Activated gamma-delta T cell treated with anti-CD3 and anti-CD28 coated beads, Interleukin-2, amount 50 U/mL, for 16 hours (primary cell): ENCODE data around the gene SH3RF3.

Source experiments
- DNase-seq: peaks from one replicate; pipeline ENCODE4 v3.0.0-alpha.2; 2020; ENCODE audit warnings: low read depth

The SH3RF3 gene

DNA sequence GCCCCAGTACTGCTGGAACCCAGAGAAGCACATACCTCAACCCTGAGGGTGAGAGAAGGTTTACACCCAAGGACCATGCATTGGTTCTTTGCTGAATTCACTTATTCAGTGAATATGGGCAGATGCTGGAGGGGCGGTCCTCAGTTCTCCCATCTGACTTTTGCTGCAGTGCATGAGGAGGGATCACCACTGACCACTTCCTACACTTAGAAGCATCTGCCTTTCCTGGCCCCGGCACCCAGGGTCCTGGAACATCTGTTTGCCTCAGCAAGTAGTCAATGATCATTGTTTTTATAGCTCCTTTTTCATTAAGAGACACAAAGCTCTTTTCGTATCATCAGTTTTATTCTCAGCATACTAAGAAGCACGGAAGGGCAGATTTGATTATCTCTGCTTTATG lies 211.4 kb downstream of the SH3RF3 start:
- DNase-seq: no peak

DNA sequence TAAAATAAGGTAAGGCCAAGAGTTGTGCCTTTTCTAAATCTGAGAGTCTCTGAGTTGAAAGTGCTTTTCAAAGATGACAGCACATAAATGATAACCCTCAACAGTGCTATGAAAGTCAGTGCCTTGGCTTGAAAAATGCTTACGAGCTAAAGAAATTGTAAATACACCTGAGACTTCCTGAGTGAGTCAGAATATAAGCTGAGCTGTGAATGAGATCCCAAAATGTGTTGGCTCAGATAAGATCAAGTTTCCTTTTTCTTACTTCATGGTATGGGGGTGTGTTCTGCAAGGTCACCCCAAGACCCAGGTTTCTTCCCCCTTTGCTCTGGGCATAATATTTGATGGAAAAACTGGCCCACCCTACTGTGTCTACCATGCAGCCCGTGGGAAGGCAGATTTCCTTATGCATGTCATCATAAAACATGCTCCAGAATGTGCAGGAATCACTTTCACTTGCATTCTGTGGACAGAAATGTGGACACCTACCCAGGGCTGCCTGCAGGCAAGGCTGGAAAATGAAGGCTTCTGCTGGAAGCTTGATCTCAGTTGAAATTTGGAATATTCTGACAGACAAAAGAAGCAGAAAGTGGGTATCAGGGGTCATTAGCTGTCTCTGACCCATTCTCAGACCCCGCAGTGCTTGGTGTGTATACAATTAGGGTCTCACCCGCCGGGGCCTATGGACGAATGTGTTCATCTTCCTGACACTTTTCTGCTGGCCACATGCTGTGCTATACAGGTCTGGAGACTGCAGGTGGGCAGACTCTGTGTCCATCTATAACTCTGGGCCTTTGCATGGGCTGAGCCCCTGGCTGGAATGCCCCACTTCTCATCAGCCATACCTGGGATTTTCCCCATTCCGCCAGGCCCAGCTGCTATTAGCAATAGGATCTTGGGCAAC lies 212.6 kb downstream of the SH3RF3 start:
- DNase-seq: no peak

DNA sequence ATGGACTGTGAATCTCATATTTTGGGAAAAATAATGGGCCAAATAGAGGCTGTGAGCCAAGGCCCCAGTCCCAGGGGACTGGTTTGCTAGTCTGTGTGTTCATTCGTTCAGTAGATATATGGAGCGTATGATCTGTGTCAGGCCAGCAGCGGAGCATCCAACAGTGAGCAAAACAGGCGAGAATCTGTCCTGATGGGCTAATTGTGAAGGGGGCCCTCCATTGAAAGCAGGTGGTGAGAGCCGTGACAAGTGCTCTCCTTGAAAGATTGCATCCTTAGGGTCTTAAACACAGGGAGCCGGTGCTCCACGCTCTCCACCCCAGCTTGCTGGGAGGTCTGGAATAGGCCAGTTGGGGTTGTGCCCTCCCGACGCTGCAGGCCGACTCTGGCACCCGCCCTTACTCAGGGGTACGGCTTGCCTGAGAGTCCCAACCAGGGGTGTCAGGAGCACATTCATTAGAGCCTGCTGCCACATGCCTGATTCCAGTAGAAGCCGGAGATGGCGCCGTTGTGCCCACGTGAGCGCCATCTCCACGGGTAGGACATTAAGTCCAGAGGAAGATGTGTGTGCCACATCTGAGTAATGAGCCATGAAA lies 213.3 kb downstream of the SH3RF3 start:
- DNase-seq: no peak

DNA sequence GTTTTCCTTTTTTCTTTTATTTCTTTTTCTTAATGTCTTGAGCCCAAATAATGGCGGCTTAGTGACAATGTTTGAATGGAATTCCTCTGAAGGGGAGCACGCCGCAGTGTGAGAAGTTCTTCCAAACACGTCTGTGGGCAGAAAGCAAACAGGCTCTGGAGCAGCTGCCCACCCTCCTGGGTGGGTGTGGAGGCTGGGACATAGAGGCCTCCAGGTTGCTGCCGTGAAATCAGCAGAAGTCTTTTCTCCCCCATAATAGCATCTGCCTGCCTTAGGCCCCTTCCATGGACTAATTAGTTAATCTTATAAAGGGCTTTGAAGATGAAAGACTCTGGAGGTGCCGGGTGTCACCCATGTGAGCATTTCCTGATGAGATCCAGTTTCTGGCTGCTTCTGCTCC lies 213.9 kb downstream of the SH3RF3 start:
- DNase-seq: no peak

DNA sequence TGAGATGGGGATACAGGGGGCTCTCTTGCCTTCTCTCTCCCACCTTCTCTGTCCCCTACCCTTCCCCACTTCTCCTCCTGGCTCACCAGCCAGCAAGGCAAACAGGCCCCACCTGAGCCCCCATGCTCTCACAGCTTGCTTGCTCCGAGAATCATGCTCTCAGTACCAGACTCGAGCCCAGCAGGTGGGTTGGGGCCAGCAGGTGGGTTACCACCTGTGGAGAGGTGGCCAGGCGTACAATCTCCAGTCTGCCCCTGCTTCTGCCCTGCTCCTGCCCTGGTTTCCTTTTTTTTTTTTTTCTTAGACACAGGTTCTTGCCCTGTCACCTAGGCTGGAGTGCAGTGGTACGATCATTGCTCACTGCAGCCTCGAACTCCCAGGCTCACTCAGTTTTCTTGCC lies 214.5 kb downstream of the SH3RF3 start:
- DNase-seq: no peak

DNA sequence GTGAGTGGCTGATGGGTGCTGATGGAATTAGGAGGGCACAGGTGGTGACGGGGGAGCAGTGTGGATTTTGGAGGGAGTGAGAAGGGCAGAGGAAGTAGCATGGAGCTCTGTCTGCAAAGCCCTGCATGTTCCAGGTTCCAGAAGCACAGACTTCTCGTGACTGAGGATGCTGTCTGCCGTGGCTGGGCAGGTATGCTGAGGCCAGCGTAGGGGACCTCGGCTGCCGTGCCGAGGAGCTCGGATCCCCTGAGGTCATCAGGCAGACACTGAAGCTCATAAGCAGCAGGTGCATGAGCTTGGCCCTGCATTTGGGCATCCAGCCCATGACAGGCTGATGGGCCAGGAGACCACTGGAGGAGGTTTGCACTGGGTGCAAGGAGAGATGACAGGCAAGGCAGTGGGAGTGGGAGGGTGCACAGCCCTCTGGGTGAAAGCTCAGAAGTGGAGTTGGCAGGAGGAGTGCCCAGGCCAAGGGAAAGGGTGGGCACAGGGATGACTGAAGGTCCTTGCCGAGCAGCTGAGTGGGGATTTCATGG lies 215.3 kb downstream of the SH3RF3 start:
- DNase-seq: no peak

DNA sequence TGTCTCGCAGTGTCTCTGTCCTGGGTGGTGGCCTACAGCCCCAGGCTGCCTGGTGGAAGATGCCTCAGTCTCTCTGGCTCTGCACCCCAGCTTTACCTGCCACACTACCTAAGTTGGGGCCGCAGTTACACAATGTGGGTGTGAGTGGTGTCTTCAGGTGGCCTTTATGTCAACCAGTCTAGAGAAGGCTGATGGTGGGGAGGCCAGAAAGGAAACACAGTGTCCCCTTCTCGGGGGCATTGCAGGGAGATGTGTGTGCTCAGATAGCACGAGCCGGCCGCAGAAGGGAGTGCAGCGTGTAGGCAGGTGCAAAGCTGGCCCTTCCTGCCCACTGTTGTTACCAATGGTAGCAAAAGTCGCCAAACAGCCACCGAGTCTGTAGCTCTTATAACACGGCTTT lies 216.1 kb downstream of the SH3RF3 start:
- DNase-seq: no peak

DNA sequence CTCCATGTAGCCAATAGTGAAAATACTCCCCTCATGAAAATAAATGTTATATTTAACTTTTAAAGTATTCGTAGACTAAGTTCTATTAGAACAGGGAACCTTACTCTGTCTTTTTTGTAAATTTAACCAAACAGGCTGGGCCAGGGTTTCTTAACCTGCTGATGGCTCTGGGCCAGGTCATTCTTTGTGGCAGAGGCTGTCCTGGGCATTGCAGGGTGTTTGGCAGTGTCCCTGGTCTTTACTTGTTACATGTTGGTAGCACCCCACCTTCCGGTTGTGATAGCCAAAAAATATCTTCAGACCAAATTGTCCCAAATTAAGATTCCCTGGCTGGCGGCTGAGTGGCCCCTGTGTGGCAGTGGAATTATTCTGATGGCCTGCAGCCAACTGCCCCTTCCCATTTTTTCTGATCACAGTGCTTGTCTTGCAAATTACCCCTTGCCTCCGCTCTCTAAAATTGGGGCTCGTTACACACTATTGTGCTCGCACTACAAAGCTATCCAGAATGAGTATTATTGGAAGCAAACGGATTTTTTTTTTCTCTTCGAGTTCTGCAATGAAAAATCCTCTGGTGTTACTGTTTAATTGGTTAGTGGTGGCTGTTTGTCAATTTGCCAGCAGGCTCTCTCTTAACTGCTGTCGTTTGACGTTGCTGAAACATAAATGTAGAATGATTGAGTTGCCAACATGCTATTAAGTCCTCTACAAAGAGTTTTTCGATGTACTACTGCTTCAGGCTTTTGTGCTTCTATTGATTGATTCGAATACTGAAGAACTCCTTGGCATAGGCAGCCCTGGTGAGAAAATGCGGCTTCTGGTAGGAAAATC lies 216.9 kb downstream of the SH3RF3 start:
- no peak for DNase-seq

DNA sequence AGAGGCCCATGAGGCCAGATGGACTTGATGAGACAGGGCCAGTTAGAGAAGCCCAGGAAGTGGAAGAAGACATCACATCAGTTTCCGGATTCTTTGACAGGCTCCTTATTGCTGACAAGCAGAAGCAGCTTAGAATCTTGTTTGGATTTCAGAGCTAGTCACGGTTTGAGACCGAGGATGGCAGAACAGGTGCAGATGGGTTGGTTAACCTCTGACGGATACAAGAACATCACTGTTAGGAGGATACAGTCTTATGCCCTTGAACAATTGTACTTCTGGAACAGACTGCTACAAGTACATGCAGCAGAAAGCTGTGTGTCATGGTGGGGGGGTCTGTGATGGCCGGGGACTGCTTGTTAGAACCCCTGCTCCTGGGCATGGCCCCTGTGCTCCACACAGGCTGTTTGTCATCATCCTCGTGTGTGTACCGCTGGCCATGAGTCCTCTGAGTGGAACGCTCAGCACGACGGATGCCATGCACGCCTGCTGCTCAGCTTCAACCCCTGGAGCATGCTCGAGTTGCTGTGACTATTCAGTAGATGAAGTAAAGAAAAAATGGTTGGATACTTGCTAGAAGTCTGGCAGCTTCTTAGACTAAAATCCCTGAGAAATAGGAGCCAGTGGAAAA lies 217.7 kb downstream of the SH3RF3 start:
- DNase-seq: no peak

DNA sequence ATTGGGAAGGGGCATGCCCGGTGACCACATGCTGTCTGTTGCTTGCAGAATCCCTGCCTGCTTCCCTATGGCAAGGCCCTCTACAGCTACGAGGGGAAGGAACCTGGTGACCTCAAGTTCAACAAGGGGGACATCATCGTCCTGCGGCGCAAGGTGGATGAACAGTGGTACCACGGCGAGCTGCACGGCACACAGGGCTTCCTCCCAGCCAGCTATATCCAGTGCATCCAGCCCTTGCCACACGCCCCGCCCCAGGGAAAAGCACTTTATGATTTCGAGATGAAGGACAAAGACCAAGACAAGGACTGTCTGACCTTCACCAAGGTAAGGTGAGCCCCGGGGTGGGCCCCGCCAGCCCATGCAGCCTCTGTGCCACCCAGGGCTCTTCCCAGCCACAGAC lies 218.6 kb downstream of the SH3RF3 start:
- no peak for DNase-seq

DNA sequence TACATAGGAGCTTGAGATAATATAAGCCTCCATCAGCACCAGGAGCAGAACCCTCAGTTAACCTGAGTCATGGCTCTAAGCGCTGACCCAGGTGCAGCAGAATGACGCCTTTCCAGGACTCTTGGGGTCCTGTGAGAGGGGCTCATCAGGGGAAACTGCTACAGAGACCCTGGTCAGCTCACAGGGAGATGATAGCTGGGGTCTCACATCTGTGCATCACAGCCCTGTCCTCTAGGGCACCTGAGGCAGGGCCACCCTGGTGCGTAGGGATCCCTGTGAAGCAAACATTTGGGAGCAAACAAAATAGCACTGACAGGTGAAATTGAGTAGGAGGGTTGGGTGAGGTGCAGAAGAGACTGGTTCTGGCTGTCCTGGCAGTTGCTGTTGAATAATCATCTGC lies 219.2 kb downstream of the SH3RF3 start:
- DNase-seq: no peak

DNA sequence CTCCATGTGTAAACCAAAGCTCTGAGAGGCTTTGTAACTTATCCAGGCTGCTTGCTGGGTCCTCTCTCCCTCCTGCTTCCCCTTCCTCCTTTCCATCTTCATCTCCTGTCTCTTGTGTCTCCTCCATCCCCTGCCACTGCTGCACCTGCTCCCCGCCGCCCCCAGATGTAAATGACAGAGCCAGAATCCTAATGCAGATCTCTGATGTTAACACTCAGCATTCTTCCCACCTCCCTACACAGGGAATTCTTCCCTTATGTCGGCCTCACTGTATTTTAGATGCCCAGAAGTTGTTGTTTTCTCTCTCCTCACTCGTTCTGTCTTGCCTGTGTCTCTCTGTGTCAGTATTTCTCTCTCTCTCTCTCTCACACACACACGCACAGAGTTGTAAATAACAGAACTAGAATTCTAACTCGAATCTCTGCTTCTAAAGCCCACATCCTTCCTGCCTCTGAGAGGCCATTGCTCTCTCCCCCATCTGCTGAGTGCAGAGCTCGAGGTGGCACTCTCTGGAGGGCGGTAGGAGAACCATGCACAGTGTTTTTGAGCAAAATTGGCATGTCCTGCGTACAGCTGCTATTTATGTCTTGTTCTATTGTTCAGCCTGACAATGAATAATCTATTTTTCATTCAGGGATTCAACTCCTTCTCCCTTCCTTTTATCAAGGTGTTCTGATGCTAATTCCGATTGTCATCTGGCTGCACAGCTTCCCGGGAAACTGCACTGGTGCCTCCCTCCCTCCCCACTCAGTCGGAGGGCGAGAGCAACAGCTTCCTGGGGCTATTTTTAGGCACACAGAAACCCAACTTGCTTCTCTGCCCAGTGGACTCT lies 219.9 kb downstream of the SH3RF3 start:
- peak; percentile 17 for DNase-seq

DNA sequence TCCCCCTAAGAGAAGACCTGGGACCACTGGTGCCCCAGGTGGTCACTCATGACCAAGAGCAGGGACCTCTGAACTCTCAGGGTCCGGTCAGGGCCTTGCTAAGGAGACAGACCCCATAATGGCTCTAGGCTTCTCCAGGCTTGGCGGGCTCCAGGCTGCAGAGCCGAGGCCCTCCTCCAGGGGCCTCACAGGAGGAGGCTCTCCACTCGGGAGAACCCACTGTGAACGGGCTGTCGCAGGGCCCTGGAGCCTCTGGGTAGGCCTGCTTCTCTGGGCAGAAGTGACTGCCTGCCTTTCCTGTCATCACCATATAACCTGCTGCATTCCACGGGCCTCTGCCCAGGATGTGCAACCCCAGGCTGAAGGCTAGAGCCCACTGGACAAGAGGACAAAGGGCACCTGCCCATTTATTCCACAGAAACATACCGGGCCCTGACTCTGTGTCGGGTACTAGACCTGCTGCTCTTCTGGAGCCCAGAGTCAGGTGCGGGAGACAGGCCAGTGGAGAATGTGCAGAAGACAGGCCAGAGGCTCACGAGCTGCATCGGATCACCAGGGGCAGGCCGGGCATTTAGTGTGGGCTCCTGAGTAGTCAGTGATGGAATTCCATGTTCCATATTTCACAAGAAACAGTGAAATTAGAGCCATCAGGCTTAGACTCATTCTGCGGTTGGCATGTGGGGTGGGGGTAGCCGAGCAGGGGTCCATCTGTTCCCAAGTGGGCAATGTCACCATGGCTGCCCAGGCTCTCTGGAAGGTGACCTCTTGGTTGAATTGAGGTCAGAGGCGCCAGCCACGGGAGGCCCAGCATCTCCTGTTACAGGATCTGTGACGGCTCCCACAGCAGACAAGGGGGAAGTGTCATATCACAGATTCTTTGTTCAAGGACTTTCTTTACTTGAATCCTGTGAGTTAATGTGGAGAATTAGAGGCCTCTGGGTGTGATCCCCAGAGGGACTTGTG lies 220.8 kb downstream of the SH3RF3 start:
- no peak for DNase-seq

DNA sequence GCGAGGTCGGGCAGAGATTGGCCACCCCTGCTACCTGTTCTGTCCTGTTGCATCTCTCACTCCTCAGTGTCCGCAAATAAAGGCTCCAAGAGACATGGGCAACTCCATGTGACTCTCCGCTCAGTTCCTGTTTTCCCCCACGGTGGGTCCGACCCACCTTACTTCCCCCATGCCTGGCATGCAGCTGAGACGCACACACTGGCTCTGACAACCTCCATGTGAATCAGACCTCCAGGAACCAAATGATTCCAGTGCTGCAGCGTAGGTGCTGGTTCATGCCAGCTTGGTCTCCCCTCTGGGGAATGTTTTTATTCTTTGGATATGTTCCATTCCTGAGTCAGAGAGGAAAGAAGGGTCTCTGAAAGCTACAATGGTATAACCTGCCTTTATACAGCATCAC lies 221.5 kb downstream of the SH3RF3 start:
- DNase-seq: no peak

DNA sequence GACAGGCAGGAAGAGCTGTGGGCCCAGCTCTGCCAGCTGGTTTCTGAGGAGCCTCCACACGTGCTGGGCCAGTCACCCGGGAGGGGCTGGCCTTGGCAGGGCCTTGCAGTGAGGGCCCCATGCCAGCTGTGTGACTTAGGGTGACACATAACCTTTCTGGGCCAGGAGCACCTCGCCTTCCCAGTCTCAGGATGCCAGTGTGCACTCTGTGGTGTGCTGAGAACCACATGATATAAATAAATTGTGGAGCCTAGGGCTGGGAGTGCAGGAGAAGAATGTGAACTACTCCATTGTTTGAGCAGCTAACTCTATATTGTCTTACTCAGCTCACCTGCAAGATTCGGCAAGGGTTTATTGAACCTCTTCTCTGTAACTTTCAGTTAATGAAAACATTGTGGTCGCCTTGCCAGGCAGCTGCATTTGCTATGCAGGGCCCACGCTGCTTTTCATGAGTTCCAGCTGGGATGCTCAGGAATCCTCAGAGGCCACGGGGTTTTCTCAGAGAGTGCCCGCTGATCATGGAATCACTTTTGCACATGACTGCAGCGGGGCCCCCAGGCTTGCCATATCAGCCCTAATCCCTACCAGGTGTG lies 222.3 kb downstream of the SH3RF3 start:
- DNase-seq: no peak

DNA sequence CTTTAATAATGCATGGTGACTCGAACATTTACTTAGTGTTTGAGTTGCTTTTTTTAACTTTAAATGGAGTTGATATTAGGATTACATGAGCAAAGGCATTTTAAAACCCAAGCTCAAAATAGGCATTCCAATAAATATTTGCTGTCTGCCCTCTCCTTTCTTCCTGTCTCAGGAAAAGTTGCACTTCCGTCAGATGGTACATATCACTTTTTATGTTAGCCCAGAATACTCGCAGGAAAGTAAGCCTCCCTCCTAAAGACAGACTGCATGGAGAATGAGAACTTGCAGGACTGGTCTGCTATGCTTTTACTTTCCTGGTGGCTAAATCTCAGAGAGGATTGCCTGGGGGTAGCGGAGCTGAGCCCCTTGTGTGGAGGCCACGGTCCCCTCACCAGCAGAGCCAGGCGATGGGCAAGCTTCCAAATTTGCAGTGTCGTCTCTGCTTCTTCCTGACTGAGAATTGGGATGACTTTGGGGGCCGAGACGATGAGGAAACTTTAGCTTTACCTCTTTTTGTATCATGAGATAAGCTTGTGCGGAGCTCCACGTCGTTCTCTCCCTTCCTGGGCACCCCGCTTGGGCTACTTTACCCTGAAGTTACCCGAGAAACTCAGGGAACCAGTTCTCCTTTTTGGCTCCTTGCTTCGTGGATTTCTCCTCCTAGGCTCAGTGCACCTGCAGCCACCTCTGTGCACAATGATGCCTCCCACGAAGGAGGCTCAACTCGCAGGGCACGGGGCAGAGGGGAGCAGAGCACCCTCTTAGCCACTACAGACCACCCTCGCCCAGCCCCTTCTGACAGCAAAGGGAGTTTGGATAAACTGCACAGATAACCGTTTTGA lies 223.3 kb downstream of the SH3RF3 start:
- DNase-seq: no peak

DNA sequence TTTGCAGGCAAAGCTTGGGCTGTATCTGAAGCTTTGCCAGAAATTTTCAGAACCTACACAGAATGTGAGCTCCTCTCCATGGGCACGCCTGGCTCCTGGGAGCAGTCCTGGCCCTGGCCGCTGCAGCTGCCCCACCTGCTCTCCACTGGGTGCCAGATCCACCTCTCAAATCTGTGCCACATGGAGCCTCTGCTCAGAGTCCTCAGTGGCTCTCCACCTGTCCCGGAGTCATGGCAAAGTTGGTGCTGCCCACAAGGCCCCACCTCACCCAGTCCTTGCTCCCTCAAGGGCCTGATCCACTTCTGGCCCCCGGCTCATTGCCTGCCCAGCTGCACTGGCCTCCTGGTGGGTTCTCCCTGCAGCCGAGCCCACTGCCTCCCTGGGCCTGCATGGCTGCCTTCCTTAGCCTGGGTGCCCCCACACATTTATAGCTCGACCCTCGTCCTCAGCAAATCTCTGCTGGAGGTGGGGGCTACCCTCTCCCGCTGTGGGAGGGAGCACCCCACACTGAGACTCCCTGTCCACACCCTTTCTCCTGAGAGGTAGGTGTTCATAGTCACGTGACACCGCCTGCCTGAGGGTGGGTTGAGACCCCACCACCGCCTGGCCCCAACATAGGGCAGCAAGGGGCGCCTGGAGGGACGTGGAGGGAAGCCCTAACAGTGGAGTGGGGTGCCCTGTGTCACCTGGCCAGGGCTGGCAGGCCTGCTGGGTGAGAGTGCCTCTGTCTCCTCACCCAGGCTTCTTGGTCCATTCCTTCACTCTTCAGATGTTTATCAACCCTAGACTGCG lies 224.1 kb downstream of the SH3RF3 start:
- no peak for DNase-seq
